ENCODE data around the gene HTT. TPM values are rescaled to one million over a fixed set of nuclear protein-coding genes. Genes with fewer than 3 reads are reported as not detected.

The HTT gene
- total RNA-seq, 1 experiment from 2014 or later: 19.1 TPM

DNA sequence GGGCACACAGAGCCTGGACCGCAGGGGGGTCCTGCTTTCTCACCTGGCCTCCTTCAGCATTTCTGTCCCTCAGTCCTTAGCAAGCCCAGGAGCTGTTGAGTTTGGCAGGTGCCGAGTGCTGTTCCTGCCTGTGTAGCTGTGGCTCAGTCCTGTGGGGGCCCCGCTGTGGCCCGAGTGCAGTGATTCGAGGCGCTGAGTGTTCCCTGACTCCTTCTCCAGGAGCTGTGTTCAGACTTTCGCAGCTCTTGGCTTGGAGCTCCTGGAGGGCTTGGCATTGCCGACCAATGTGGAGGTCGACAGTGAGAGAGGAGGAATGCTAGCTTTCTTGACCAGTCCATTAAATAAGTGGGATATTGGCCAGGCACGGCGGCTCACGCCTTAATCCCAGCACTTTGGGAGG lies 124.4 kb downstream of the HTT start:
- no peak for DNase-seq (ENCODE audit: low read depth)

DNA sequence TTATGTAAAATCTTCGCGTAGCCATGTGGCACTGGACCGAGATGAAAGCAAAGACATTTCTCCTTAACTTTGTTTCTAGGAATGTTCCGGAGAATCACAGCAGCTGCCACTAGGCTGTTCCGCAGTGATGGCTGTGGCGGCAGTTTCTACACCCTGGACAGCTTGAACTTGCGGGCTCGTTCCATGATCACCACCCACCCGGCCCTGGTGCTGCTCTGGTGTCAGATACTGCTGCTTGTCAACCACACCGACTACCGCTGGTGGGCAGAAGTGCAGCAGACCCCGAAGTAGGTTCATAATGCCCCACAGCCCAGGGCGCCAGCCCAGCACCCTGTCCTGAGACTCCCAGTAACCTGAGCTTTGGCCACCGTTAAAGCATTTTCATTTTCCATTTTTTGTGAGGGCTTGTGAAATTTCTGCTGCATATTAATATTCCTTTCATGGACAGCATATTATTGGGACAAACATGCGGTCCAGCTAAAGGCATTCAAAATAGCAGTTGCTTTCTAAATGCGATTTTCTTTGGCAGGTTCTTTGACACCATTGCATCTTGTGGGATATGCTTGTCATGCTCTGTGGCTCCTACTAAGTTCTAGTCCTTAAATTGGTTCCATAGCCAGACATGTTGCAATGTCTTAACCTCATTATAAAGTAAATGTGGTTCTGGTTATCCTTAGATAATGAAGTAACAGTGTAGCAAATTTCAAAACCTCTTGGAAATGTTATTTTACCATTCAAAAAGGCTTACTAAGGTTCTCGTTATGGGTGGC lies 125.4 kb downstream of the HTT start:
- DNase-seq (ENCODE audit: low read depth): no peak

DNA sequence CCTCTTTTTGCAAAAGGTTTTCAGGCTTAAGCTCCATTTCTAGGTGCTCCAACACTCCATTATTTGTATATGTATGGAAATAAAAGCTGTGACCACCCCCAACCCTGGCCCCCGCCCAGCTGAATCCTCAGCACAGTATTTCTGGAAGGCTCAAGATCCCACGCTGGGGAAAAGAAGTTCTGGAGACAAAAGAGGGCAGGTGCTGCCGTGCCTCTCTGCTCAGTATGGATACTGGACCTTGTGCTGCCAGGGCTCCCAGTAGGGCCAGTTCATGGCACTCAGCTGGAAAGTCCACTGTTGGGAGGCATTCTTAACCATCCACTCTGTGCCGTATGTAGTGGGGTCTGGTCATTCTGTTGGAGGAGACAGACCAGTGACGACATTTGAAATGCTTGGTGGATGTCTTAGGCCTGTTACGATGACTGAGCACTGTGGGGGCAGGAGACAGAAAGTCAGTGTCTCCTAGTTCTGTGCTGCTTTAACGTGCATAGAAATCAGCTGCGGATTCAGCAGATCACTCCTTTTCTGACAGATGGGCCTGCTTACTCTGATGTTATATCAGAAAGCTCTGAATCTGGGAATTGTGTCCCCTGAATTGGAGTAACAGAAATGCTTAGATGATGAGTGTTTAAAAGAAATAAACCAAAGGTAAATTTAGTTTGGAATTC lies 126.1 kb downstream of the HTT start:
- no peak for DNase-seq (ENCODE audit: low read depth)

- DNase-seq (ENCODE audit: low read depth): peak; percentile 47
These were observed 127.5 kb downstream of the HTT start for GRCh38 chr4:3201718-3202702.

GRCh38 chr4:3202836-3203820 lies 128.6 kb downstream of the HTT start:
- no peak for DNase-seq (ENCODE audit: low read depth)

DNA sequence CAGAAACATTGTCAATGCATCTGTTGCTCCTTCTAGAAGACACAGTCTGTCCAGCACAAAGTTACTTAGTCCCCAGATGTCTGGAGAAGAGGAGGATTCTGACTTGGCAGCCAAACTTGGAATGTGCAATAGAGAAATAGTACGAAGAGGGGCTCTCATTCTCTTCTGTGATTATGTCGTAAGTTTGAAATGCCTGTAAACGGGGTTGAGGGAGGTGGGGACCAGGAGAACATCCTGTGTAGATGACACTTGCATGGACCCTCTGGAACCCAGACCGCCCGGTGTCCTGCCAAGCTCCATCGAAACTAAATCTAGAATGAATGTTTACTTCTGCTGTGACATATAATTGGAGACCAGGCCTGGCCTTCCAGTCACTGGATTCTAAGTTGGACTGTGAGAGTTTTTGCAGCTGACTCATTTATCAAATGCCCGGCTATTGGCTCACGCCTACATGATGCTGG lies 129.5 kb downstream of the HTT start:
- DNase-seq (ENCODE audit: low read depth): no peak

GRCh38 chr4:3205995-3206394 lies 131.5 kb downstream of the HTT start:
- no peak for DNase-seq (ENCODE audit: low read depth)

- no peak for DNase-seq (ENCODE audit: low read depth)
These were observed 132.1 kb downstream of the HTT start for GRCh38 chr4:3206439-3207100.

DNA sequence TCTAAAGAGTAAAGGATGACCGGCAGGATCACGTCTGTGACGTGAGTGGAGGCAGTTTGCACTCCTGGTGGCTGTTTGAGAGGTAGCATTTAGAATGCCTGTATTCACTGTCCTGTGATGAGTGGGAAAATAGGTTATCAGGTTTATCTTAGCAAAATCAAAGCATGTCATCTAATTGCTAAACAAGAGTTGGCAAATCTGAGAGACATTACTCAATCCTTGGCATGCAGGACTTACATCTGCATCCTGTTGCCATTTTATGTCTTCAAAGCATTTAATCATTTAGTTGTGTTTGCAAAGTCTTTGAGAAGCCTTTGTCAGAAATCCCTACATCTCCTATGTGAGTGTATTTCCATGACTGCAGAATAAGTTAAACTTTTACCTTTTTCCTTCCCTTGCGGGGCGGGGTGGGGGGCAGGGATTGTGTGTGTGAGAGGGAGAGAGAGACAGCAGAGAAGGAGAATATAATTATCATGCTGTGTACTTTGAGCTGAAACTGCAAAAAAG lies 133.1 kb downstream of the HTT start:
- no peak for DNase-seq (ENCODE audit: low read depth)

GRCh38 chr4:3208826-3209225 lies 134.3 kb downstream of the HTT start:
- no peak for DNase-seq (ENCODE audit: low read depth)

- DNase-seq (ENCODE audit: low read depth): no peak
These were observed 135.3 kb downstream of the HTT start for GRCh38 chr4:3209551-3210325.

- no peak for DNase-seq (ENCODE audit: low read depth)
These were observed 136.0 kb downstream of the HTT start for GRCh38 chr4:3210467-3210866.

GRCh38 chr4:3211866-3212265 lies 137.4 kb downstream of the HTT start:
- no peak for DNase-seq (ENCODE audit: low read depth)

- DNase-seq (ENCODE audit: low read depth): no peak
These were observed 138.1 kb downstream of the HTT start for GRCh38 chr4:3212391-3213105.

- DNase-seq (ENCODE audit: low read depth): no peak
These were observed 138.6 kb downstream of the HTT start for GRCh38 chr4:3213106-3213425.

- no peak for DNase-seq (ENCODE audit: low read depth)
These were observed 139.3 kb downstream of the HTT start for GRCh38 chr4:3213661-3214250.

GRCh38 chr4:3215256-3215655 lies 140.8 kb downstream of the HTT start:
- no peak for DNase-seq (ENCODE audit: low read depth)

DNA sequence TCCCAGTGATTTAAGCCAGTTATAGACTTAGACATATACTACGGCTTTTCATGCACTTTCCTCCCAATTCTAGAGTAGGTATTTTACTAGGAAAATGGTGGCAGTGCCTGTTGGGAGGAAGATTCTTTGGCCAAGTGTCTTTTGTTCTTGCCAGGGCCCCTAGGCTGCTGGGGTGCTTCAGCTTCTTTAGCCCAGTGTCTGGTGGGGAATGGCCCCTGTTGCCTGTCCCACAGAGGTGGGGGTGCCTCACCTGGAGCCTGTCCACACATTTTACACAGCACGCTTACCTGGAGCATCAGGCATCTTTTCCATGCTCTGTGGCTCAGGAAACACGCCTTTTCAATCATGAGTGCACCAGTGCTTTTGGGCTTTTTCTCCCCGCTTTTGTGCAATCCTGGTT lies 141.3 kb downstream of the HTT start:
- no peak for DNase-seq (ENCODE audit: low read depth)
